ENCODE results near the gene SEPTIN14. TPM values are rescaled to one million over a fixed set of nuclear protein-coding genes. Genes with fewer than 3 reads are reported as not detected.

Gene SEPTIN14
- total and polyA plus RNA-seq, 2 of the 4 experiments (the other 2 are of a cell fraction): not detected

DNA sequence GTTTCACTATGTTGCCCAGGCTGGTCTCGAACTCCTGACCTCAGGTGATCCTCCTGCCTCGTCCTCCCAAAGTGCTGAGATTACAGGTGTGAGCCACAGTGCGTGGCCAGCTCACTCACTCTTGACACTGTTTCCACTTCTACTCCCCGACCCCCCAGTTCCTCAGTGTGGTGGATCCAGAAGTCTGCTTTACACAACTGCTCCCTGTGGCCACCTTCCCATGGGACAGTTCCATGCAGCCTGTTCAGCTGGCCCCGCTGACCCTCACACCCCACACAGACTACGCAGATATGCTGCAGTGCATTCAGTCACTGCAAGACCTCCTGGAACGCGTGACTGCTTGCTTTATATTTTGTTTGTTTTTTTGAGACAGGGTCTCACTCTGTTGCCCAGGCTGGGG, 86.4 kb downstream of the SEPTIN14 start:
- POLR2A ChIA-PET (ENCODE audit: unreplicated experiment): no interaction called here
- dilution Hi-C loops (cut with HindIII; ENCODE audit: low sequenced_read_pairs, unreplicated experiment): no loop called here
- intact Hi-C loops (cut with micrococcal nuclease): no loop called here

More for the DNA sequence above, 86.4 kb downstream of the SEPTIN14 start:
- no peak overlapping the region for H4K5ac ChIP-seq (ENCODE audit: low read depth, low read length)
- H2BK120ac ChIP-seq (ENCODE audit: low read depth, low read length): no peak overlapping the region
- no peaks in the 10 kb centered on the region for H3K79me1 ChIP-seq (ENCODE audit: low read depth in 1 of 2, low read length in 2 of 2)
- H3K4me1 ChIP-seq (ENCODE audit: control insufficient read depth, insufficient read depth, low read length): no peaks in the 10 kb centered on the region
- ATAC-seq (ENCODE audit: low read depth) (no peak), DNase-seq (no peak)
- no peak overlapping the region for H2BK5ac ChIP-seq (ENCODE audit: low read depth, low read length, poor library complexity, severe bottlenecking)
- no peak overlapping the region for H2AK9ac ChIP-seq (replicated peaks; ENCODE audit: low read depth, low read length, poor library complexity)
- CTCF ChIA-PET: no interaction called here
- no peak overlapping the region for H3K4me3 ChIP-seq (ENCODE audit: insufficient read depth, low read depth, low read length)
- no peak overlapping the region for H3K4me2 ChIP-seq (ENCODE audit: low read depth, low read length)
- no peaks in the 10 kb centered on the region for H3K36me3 ChIP-seq (ENCODE audit: control insufficient read depth, insufficient read depth, low read length)
- H2AK5ac ChIP-seq (ENCODE audit: low read depth, low read length): no peak overlapping the region
- H4K8ac ChIP-seq (ENCODE audit: low read depth in 2 of 2, low read length in 2 of 2): no peak overlapping the region
- no peak overlapping the region for H3K14ac ChIP-seq (replicated peaks; ENCODE audit: low read depth, low read length)
- BruUV-seq (replicated peaks): no TSS peak
- no peak overlapping the region for H2BK20ac ChIP-seq (ENCODE audit: low read depth, low read length)
- no peak overlapping the region for H3K18ac ChIP-seq (ENCODE audit: low read depth, low read length)
- TF ChIP-seq SMC3 (IDR thresholded peaks at IDR 0.05; ENCODE audit: low read depth, low read length) (no peak), RAD21 (IDR thresholded peaks at IDR 0.05; ENCODE audit: low read length) (no peak), POLR2A (IDR thresholded peaks at IDR 0.05; ENCODE audit: low read depth, low read length) (no peak), BHLHE40 (IDR thresholded peaks at IDR 0.05; ENCODE audit: low read depth, low read length) (no peak), RCOR1 (IDR thresholded peaks at IDR 0.05; ENCODE audit: insufficient replicate concordance, low read length) (no peak), RFX5 (IDR thresholded peaks at IDR 0.05; ENCODE audit: low read depth, low read length) (no peak), FOS (IDR thresholded peaks at IDR 0.05; ENCODE audit: low read depth, low read length) (no peak), MXI1 (IDR thresholded peaks at IDR 0.05; ENCODE audit: borderline replicate concordance, low read depth, low read length) (no peak), NFE2L2 (IDR thresholded peaks at IDR 0.05; ENCODE audit: low read depth, low read length) (no peak), MAFK (IDR thresholded peaks at IDR 0.05; ENCODE audit: low read depth, low read length) (no peak)
- TF ChIP-seq, protein P1, sequence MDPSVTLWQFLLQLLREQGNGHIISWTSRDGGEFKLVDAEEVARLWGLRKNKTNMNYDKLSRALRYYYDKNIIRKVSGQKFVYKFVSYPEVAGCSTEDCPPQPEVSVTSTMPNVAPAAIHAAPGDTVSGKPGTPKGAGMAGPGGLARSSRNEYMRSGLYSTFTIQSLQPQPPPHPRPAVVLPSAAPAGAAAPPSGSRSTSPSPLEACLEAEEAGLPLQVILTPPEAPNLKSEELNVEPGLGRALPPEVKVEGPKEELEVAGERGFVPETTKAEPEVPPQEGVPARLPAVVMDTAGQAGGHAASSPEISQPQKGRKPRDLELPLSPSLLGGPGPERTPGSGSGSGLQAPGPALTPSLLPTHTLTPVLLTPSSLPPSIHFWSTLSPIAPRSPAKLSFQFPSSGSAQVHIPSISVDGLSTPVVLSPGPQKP (IDR thresholded peaks at IDR 0.05; ENCODE audit: borderline replicate concordance, low read depth, low read length): no peak
- TF ChIP-seq, protein P2, sequence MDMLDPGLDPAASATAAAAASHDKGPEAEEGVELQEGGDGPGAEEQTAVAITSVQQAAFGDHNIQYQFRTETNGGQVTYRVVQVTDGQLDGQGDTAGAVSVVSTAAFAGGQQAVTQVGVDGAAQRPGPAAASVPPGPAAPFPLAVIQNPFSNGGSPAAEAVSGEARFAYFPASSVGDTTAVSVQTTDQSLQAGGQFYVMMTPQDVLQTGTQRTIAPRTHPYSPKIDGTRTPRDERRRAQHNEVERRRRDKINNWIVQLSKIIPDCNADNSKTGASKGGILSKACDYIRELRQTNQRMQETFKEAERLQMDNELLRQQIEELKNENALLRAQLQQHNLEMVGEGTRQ (IDR thresholded peaks at IDR 0.05; ENCODE audit: low read depth, low read length): no peak
- TF ChIP-seq, protein P3, sequence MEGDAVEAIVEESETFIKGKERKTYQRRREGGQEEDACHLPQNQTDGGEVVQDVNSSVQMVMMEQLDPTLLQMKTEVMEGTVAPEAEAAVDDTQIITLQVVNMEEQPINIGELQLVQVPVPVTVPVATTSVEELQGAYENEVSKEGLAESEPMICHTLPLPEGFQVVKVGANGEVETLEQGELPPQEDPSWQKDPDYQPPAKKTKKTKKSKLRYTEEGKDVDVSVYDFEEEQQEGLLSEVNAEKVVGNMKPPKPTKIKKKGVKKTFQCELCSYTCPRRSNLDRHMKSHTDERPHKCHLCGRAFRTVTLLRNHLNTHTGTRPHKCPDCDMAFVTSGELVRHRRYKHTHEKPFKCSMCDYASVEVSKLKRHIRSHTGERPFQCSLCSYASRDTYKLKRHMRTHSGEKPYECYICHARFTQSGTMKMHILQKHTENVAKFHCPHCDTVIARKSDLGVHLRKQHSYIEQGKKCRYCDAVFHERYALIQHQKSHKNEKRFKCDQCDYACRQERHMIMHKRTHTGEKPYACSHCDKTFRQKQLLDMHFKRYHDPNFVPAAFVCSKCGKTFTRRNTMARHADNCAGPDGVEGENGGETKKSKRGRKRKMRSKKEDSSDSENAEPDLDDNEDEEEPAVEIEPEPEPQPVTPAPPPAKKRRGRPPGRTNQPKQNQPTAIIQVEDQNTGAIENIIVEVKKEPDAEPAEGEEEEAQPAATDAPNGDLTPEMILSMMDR (conservative IDR thresholded peaks at IDR 0.05; ENCODE audit: low read depth, low read length): no peak
- H3K56ac ChIP-seq (ENCODE audit: extremely low read depth, insufficient read depth, low read length): no peak overlapping the region
- no peak overlapping the region for H3K9ac ChIP-seq (ENCODE audit: low read depth, low read length)
- no peak overlapping the region for H3K4ac ChIP-seq (ENCODE audit: low read depth, low read length)
- no peak overlapping the region for H2AFZ ChIP-seq (replicated peaks; ENCODE audit: low read length, poor library complexity)
- no peaks in the 10 kb centered on the region for H3K27me3 ChIP-seq (ENCODE audit: control insufficient read depth, insufficient read depth, low read length)
- no peak overlapping the region for H3K23ac ChIP-seq (ENCODE audit: low read depth, low read length)
- no peaks in the 10 kb centered on the region for H3K9me1 ChIP-seq (ENCODE audit: insufficient read depth, low read length)
- in situ Hi-C loops (cut with MboI; ENCODE audit: low sequenced_read_pairs): no loop called here
- H4K20me1 ChIP-seq (ENCODE audit: insufficient read depth, low read length): no peaks in the 10 kb centered on the region
- no peak overlapping the region for H4K91ac ChIP-seq (ENCODE audit: insufficient read depth, low read depth, low read length)
- H3K27ac ChIP-seq (ENCODE audit: insufficient read depth, low read length): no peak overlapping the region
- H3K9me3 ChIP-seq (ENCODE audit: control insufficient read depth, insufficient read depth, low read length): no peaks in the 10 kb centered on the region
- 70% methylated on average over 3 of the region's 8 CpGs; no CpG with 5 or more reads in 1 of the 2 experiments for WGBS, 2 experiments (ENCODE audit: extremely low coverage in 2 of 2, insufficient read length in 1 of 2)
- H2BK15ac ChIP-seq (ENCODE audit: low read depth, low read length): no peak overlapping the region
